ENCODE measurements around the gene MXI1. TPM values are rescaled to one million over a fixed set of nuclear protein-coding genes. Genes with fewer than 3 reads are reported as not detected.
A peak's percentile ranks its signal among the peaks of the same experiment; 100 is the strongest.
"Not testable (repeated sequence)": the region's sequence is repeated elsewhere in the genome, so short reads cannot be mapped to it uniquely, and the experiment has no call there.

MXI1 gene
- total and polyA plus RNA-seq, 4 donors = 72.3 to 121 (median 90.2) TPM

GRCh38 chr10:110268442-110268841 lies 61.0 kb downstream of the MXI1 start:
- no peak for DNase-seq
- no peak for ATAC-seq (ENCODE audit: low FRiP score)
- H3K36me3 ChIP-seq (ENCODE audit: control insufficient read depth in 1 of 2, insufficient read depth in 2 of 2, low read length in 1 of 2) = no peaks in the 10 kb centered on the region
- H3K27ac ChIP-seq (ENCODE audit: low read depth in 1 of 2, low read length in 2 of 2) = no peak overlapping the region
- H3K4me1 ChIP-seq (ENCODE audit: control insufficient read depth in 1 of 2, insufficient read depth in 2 of 2, low read length in 2 of 2) = peaks cover 1 to 24% of the 10 kb centered on the region in 2 donors
- no peaks in the 10 kb centered on the region for H3K27me3 ChIP-seq (ENCODE audit: control insufficient read depth in 1 of 2, insufficient read depth in 2 of 2, low read length in 1 of 2)
- H3K9me3 ChIP-seq (ENCODE audit: control insufficient read depth, low read length) = no peaks in the 10 kb centered on the region
- H3K4me3 ChIP-seq (ENCODE audit: low read length in 2 of 2) = no peak overlapping the region
- intact Hi-C loops (cut with DNase I) = loop anchor here in 1 of 2 donors (5.0 kb wide), 1 partner anchor 41 kb away; no protein-coding TSS in a partner anchor

DNA sequence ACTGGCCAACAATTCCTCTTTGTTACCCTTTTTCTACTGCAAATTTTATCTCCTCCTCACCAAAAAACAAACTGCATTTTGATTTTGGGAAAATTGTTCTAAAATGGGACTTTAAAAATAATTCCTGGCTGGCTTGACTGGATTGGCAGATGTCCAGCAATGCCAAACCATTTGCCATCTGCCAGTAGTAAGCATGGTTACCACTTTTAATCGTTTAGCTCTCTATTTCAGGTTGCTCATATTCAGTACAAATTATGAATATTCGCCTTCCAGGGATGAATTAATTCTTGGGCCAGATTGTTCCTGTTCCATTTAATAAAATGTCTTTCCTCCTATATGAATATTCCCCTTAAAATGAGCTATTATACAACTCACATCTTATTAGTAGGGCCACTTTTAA lies 61.6 kb downstream of the MXI1 start:
- no peak for DNase-seq
- peak; percentile 5 for ATAC-seq (ENCODE audit: low FRiP score)
- peak overlapping the region; percentile 71 to 86 for H3K27ac ChIP-seq (ENCODE audit: low read depth in 1 of 2, low read length in 2 of 2)
- WGBS, 2 donors = 11 to 17% methylated on average over 2 of the region's 2 CpGs
- H3K9me3 ChIP-seq (ENCODE audit: control insufficient read depth, low read length) = no peaks in the 10 kb centered on the region
- peak overlapping the region in 1 of 2 donors; percentile 26 for H3K4me3 ChIP-seq (ENCODE audit: low read length in 2 of 2)
- intact Hi-C loops (cut with DNase I) = loop anchor here in 1 of 2 donors (5.0 kb wide), 1 partner anchor 42 kb away; no protein-coding TSS in a partner anchor
- peaks cover 1 to 26% of the 10 kb centered on the region in 2 donors for H3K4me1 ChIP-seq (ENCODE audit: control insufficient read depth in 1 of 2, insufficient read depth in 2 of 2, low read length in 2 of 2)
- H3K27me3 ChIP-seq (ENCODE audit: control insufficient read depth in 1 of 2, insufficient read depth in 2 of 2, low read length in 1 of 2) = no peaks in the 10 kb centered on the region
- no peaks in the 10 kb centered on the region for H3K36me3 ChIP-seq (ENCODE audit: control insufficient read depth in 1 of 2, insufficient read depth in 2 of 2, low read length in 1 of 2)

- H3K4me3 ChIP-seq (ENCODE audit: low read length in 2 of 2) = peak overlapping the region in 1 of 2 donors; percentile 26
- peaks cover 1 to 24% of the 10 kb centered on the region in 2 donors for H3K4me1 ChIP-seq (ENCODE audit: control insufficient read depth in 1 of 2, insufficient read depth in 2 of 2, low read length in 2 of 2)
These were observed 62.2 kb downstream of the MXI1 start for GRCh38 chr10:110269374-110270318.

GRCh38 chr10:110272995-110273394 lies 65.6 kb downstream of the MXI1 start:
- not testable (repeated sequence) for H3K4me3 ChIP-seq (ENCODE audit: low read length in 2 of 2); H3K9me3 ChIP-seq (ENCODE audit: control insufficient read depth, low read length); DNase-seq; H3K36me3 ChIP-seq (ENCODE audit: control insufficient read depth in 1 of 2, insufficient read depth in 2 of 2, low read length in 1 of 2); H3K27me3 ChIP-seq (ENCODE audit: control insufficient read depth in 1 of 2, insufficient read depth in 2 of 2, low read length in 1 of 2); H3K27ac ChIP-seq (ENCODE audit: low read depth in 1 of 2, low read length in 2 of 2); ATAC-seq (ENCODE audit: low FRiP score)
- WGBS, 2 donors = 94 to 95% methylated on average over 15 of the region's 15 CpGs
- H3K4me1 ChIP-seq (ENCODE audit: control insufficient read depth in 1 of 2, insufficient read depth in 2 of 2, low read length in 2 of 2) = peaks cover 1 to 20% of the 10 kb centered on the region in 2 donors
- intact Hi-C loops (cut with DNase I) = loop anchor here in 1 of 2 donors (5.0 kb wide), 1 partner anchor 46 kb away; no protein-coding TSS in a partner anchor

More at GRCh38 chr10:110269374-110270318, 62.2 kb downstream of the MXI1 start:
- Histone ChIP-seq H3K27me3 (ENCODE audit: control insufficient read depth in 1 of 2, insufficient read depth in 2 of 2, low read length in 1 of 2) (no peaks in the 10 kb centered on the region), H3K9me3 (ENCODE audit: control insufficient read depth, low read length) (no peaks in the 10 kb centered on the region), H3K36me3 (ENCODE audit: control insufficient read depth in 1 of 2, insufficient read depth in 2 of 2, low read length in 1 of 2) (no peaks in the 10 kb centered on the region), H3K27ac (ENCODE audit: low read depth in 1 of 2, low read length in 2 of 2) (peak overlapping the region; percentile 86)
- DNase-seq (no peak), ATAC-seq (ENCODE audit: low FRiP score) (peak; percentile 83)
- WGBS, 2 donors = 12% methylated on average over 4 of the region's 4 CpGs
- intact Hi-C loops (cut with DNase I) = loop anchor here (5.0 kb wide), 1 partner anchor 42 kb away; no protein-coding TSS in a partner anchor

DNA sequence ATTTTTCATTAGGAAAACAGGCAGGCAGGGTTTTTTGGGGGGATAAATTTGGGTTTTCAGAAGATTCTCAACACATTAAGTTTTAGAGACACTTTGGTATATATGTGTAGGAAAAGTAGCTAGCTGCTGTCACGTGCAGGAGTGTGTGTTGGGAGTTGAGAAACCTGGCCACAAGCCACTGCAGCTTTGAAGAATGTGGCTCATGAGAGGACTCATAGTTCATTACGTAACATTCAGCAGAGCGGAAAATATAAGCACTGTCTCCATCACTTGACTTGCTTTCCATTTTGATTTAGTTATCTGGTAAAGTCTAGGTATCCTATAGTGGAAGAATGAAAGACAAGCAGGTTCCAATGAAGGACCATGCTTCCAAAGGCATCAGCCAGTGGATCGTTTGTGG lies 66.1 kb downstream of the MXI1 start:
- Histone ChIP-seq H3K36me3 (ENCODE audit: control insufficient read depth in 1 of 2, insufficient read depth in 2 of 2, low read length in 1 of 2) (no peaks in the 10 kb centered on the region), H3K27ac (ENCODE audit: low read depth in 1 of 2, low read length in 2 of 2) (peak overlapping the region; percentile 67 to 86), H3K4me3 (ENCODE audit: low read length in 2 of 2) (no peak overlapping the region), H3K4me1 (ENCODE audit: control insufficient read depth in 1 of 2, insufficient read depth in 2 of 2, low read length in 2 of 2) (peaks cover 1 to 20% of the 10 kb centered on the region in 2 donors), H3K27me3 (ENCODE audit: control insufficient read depth in 1 of 2, insufficient read depth in 2 of 2, low read length in 1 of 2) (no peaks in the 10 kb centered on the region), H3K9me3 (ENCODE audit: control insufficient read depth, low read length) (no peaks in the 10 kb centered on the region)
- intact Hi-C loops (cut with DNase I) = loop anchor here in 1 of 2 donors (5.0 kb wide), 1 partner anchor 46 kb away; no protein-coding TSS in a partner anchor
- DNase-seq = peak; percentile 71 to 81
- WGBS, 2 donors = 18 to 26% methylated on average over 4 of the region's 4 CpGs
- peak; percentile 47 for ATAC-seq (ENCODE audit: low FRiP score)

DNA sequence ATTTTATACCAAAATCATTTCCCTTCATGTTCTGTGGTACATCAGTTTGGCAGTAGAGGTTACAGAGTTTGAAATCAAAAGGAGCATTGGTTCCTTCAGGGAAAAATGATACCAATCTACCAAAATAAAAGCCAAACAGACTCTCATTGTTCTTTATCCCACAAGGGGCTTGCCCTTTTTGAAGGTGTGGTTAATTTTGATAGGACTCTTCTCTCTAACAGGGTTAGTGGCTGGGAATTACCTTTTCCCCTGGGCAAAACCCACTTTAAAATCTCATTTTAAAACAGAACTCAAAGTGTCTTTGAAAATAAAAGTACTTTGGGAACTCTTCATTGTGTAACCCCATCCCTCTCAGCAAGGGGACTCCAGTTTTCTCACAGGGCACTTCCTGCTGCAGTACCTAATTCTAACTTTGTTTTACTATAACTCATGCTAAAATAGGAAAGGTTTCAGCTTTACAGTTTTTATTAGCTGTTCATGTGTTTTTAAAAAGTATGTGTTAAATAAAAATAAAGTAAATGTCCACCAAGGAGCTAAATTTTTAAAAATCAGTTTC lies 66.7 kb downstream of the MXI1 start:
- ATAC-seq (ENCODE audit: low FRiP score) (no peak), DNase-seq (no peak)
- Histone ChIP-seq H3K4me1 (ENCODE audit: control insufficient read depth in 1 of 2, insufficient read depth in 2 of 2, low read length in 2 of 2) (peaks cover 3 to 16% of the 10 kb centered on the region in 2 donors), H3K27ac (ENCODE audit: low read depth in 1 of 2, low read length in 2 of 2) (peak overlapping the region in 1 of 2 donors; percentile 86), H3K36me3 (ENCODE audit: control insufficient read depth in 1 of 2, insufficient read depth in 2 of 2, low read length in 1 of 2) (no peaks in the 10 kb centered on the region), H3K27me3 (ENCODE audit: control insufficient read depth in 1 of 2, insufficient read depth in 2 of 2, low read length in 1 of 2) (no peaks in the 10 kb centered on the region), H3K4me3 (ENCODE audit: low read length in 2 of 2) (no peak overlapping the region), H3K9me3 (ENCODE audit: control insufficient read depth, low read length) (no peaks in the 10 kb centered on the region)
- intact Hi-C loops (cut with DNase I) = loop anchor here in 1 of 2 donors (5.0 kb wide), 1 partner anchor 47 kb away; no protein-coding TSS in a partner anchor

DNA sequence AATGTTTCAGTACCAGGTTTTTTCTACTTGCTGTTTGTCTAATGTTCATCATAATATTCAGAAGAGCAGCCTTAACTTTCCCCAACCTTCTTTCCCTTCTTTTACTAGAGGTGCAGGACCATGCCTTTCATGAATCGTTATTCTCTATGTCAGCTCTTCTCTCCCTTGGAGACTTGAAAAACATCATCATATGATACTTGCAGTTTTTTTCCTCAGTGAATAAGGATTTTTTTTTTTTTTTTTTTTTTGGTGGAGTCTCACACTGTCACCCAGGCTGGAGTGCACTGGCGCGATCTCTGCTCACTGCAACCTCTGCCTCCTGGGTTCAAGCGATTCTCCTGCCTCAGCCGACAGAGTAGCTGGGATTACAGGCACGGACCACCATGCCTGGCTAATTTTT lies 67.2 kb downstream of the MXI1 start:
- 85 to 86% methylated on average over 6 of the region's 6 CpGs for WGBS, 2 donors
- no peak overlapping the region for H3K4me3 ChIP-seq (ENCODE audit: low read length in 2 of 2)
- intact Hi-C loops (cut with DNase I) = loop anchor here (5.0 kb wide), 2 partner anchors 47 to 52 kb away; no protein-coding TSS in a partner anchor
- ATAC-seq (ENCODE audit: low FRiP score) (no peak), DNase-seq (no peak)
- H3K27ac ChIP-seq (ENCODE audit: low read depth in 1 of 2, low read length in 2 of 2) = no peak overlapping the region
- H3K36me3 ChIP-seq (ENCODE audit: control insufficient read depth in 1 of 2, insufficient read depth in 2 of 2, low read length in 1 of 2) = no peaks in the 10 kb centered on the region
- H3K27me3 ChIP-seq (ENCODE audit: control insufficient read depth in 1 of 2, insufficient read depth in 2 of 2, low read length in 1 of 2) = no peaks in the 10 kb centered on the region
- H3K4me1 ChIP-seq (ENCODE audit: control insufficient read depth in 1 of 2, insufficient read depth in 2 of 2, low read length in 2 of 2) = peaks cover 4 to 14% of the 10 kb centered on the region in 2 donors
- no peaks in the 10 kb centered on the region for H3K9me3 ChIP-seq (ENCODE audit: control insufficient read depth, low read length)

DNA sequence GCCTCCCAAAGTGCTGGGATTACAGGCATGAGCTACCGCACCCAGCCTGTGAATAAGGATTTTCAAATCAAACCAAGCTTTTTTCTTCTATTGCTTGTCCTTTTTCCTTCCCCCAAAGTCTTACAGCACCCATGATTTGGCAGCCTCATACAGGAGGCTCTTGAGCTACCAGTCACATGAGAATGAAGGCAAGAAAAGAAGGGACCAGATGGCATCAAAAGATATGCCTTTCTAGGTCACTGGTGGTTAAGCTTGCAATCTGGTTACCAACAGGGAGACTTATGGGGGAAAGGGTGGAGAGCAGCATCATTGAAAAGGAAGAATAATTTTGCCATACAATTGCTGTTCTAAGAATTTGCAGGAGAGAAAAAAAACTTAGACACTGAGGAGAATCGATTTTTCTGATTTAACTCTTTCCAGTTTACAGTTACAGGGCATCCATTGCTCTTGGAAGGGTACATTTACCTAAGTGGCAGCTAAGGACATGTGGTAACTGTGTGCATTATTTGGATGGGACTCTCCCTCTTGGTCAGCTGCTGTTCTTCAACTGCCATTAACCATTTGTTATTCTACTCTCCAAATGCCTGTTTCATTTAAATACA lies 67.8 kb downstream of the MXI1 start:
- H3K4me1 ChIP-seq (ENCODE audit: control insufficient read depth in 1 of 2, insufficient read depth in 2 of 2, low read length in 2 of 2) = peaks cover 4 to 14% of the 10 kb centered on the region in 2 donors
- no peak overlapping the region for H3K4me3 ChIP-seq (ENCODE audit: low read length in 2 of 2)
- intact Hi-C loops (cut with DNase I) = loop anchor here in 1 of 2 donors (5.0 kb wide), 1 partner anchor 53 kb away; no protein-coding TSS in a partner anchor
- 66 to 69% methylated on average over 2 of the region's 2 CpGs for WGBS, 2 donors
- ATAC-seq (ENCODE audit: low FRiP score) = no peak
- peak overlapping the region in 1 of 2 donors; percentile 74 for H3K27ac ChIP-seq (ENCODE audit: low read depth in 1 of 2, low read length in 2 of 2)
- DNase-seq = no peak
- H3K9me3 ChIP-seq (ENCODE audit: control insufficient read depth, low read length) = no peaks in the 10 kb centered on the region
- no peaks in the 10 kb centered on the region for H3K27me3 ChIP-seq (ENCODE audit: control insufficient read depth in 1 of 2, insufficient read depth in 2 of 2, low read length in 1 of 2)
- H3K36me3 ChIP-seq (ENCODE audit: control insufficient read depth in 1 of 2, insufficient read depth in 2 of 2, low read length in 1 of 2) = no peaks in the 10 kb centered on the region
